GM21786 (cell line): ENCODE measurements around the gene PCYT1B.
"Not testable (repeated sequence)": the region's sequence is repeated elsewhere in the genome, so short reads cannot be mapped to it uniquely, and the experiment has no call there.

Experiments used
- ATAC-seq: cut with Tn5 transposase; IDR thresholded peaks from one replicate; pipeline ENCODE4 v1.9.1; 2021; ENCODE audit not compliant: unreplicated experiment

PCYT1B gene

DNA sequence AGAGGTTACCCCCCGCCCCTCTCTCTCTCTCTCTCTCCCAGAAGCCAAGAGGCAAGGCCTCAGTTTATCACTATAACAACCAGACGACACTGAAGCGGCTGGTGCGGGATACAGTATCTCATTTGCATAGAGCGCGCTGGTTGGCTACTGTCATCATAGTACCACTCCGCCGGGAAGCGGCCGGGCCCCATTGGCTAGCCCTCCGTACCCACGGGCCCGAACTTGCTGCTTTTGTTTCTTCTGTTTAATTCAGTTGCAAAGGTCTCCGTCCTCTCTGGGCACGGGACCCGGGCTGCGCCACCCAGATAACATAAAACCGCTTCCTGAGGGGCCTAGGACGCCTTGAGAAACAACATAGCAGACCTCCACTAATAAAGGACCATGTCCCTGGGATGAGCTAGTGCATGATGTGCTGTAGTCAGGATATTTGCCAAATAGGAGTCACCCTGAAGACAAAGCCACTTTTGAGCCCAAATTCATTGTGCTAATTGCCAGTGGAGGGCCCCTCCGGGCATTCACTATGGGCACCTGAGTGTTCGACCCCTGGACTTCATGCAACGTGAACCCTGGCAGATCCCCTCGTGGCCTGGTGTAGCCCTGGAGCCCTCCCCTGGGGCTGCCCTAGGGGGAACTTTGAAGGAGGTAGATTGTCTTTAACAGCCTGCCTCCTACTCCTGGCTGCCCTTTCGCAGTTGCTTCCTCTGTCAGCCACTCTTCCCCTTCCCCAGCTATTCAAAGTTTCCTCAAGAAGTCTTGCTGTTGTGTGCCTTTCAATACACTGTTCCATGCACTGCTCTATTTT is at the start of gene PCYT1B:
Gene PCYT1B (minus strand): TSS at position 91 of the 802 bp plus-strand sequence. CDS start 242 bp downstream, outside the sequence.
- ATAC-seq: peak; percentile 81

DNA sequence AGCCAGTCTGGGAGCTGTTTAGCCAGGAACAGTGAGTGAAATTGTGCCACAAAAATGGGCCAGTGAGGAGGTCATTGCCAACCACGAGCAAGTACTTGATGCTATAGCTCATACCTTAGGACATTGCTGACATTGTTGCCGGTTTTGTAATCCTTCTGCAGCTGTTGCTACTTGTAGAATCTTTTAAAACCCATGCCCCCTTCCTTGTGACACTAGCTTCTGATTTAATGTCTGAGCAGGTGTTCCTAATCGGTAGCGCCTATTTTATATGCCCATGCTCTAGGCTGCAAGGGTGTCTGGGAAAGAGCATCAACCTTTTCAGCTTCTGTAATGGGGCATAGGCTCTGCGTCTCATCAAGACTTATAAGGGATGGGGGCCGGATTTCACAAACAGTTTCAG is 49.1 kb upstream of the PCYT1B start:
- no peak for ATAC-seq

DNA sequence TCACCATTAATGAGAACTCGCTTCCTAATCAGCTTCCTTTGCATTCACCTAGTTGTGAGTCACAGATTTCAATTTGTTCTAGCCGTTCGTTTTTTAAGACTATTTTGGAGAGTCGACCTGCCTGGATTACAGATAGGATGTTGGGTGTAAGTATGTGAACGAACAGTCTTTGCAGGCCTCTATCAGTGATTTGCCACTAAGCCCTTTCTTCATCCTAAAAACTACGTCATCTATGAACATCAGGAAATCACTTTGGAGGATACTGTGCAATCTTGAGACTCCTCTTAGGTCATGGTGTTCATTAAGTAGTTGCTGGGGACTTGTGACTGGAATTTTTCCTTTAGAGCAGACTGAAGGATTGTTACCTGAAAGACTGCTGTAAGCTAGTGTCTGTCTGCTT is 47.7 kb upstream of the PCYT1B start:
- no peak for ATAC-seq

DNA sequence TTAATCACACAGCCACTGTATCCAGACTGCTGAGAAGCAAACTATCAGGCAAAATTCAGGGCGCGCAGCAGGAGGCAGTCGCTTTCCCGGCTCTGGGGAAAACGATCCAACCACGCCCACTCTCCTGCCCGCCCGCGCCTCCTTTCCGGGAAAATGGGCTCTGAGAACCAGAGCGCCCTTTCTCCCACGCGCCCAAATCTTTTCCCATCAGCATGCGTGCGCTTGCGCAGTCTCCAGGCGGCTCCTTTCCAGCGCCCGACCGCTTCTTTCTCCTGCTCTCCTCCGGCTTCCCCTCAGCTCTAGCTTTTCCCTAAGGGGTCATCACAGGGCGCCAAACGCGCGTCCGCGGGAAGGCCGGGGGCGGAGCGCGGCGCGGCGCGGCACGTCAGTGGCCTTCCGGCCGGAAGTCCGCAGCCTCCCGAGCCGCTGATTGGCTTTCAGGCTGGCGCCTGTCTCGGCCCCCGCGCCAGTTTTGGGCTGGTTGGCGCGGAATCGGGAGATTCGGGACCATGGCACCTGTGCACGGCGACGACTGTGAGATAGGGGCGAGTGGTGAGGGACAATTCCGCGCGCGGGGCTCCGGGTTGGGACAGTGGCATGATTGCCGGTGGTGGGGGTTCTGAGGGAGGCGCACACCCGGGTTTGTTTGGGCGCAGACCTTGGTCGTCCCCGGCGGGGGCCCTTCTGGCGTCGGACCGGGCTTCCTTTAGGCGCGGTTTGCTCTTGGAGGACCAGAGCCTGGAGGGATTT is 46.5 kb upstream of the PCYT1B start, which contains the start of gene POLA1:
Gene POLA1 (plus strand): TSS at position 466 of the 750 bp plus-strand sequence. CDS start 44 bp downstream, at position 510.
- peak; percentile 94 for ATAC-seq

DNA sequence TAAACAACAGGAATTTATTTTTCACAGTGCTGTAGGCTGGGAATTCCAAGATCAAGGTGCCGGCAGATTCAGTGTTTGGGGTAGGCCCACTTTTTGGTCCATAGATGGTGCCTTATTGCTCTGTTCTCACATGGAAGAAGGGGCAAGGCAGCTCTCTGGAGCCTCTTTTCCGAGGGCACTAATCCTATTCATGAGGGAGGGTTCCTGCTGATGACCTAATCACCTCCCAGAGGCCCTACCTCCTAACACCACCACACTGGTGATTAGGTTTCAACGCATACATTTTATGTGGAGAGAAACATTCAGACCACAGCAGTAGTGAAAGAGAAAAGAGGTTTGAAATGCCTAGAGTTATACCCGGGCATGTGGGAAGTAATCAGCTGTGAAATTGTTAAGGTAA is 45.2 kb upstream of the PCYT1B start:
- ATAC-seq: no peak

DNA sequence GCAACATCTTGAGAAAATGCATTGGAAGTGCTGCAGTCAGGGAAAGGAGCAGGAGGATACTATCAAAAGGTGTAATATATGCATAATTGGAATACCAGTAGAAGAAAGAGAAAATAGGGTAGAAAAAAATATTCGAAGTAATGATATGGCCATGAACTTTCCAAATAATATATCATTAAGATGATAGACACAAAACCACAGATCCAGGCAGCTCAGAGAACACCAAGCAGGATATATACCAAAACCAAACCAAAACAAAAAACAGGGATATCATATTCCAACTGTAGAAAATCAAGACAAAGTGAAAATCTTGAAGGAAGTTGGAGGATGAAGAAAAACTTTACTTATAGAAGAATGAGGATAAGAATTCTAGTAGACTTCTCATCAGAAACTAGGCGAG is 36.9 kb upstream of the PCYT1B start:
- ATAC-seq: no peak

DNA sequence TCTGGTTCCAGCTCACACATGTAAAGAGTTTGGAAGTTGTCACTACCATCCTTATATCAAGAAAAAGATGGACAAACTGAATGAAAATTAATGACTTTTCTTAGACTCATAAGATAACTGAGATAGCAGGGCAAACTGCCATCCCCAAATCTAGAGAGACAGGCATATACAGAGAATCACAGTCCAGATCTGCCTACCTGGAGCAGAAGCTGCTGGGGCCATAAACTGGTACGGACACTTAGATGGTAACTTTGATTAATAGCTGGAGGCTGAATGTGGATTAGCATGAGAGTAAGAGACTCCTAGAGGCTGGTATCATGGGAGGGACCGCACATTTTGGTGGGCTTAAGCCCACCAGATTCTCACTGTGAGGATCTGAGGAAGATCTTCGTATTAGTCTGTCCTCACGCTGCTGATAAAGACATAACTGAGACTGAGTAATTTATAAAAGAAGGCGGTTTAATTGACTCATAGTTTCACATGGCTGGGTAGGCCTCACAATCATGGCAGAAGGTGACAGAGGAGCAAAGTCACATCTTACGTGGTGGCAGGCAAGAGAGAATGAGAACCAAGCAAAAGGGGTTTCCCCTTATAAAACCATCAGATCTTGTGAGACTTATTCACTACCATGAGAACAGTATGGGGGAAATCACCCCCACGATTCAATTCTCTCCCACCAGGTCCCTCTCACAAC is 35.7 kb upstream of the PCYT1B start:
- no peak for ATAC-seq

DNA sequence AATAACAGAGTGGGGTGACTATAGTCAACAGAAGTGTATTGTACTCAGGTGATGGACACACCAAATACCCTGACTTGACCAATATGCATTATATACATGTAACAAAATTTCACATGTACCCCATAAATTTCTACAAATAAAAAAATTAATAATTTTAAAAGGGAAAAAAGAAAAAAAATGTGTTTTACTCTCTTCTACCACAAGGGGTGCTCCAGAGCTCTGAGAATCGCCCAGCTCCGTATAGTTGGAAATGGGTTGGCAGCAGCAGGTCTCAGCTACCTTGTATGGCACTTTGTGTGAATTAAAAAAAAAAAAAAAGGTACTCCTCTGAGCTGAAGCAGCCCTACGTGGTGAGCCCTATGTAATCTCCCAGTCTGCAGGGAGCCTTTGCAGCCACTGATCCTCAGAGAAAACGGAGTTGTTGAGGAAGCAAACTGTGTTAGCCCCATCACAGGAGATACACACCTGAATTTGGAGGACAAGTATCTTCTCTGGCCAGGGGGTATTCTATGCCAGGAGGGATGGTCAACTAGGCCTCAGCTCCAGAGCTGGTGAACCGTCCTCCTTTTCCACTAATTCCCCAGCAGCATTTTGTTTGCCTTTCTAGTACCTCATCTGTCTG is 29.4 kb upstream of the PCYT1B start:
- no peak for ATAC-seq

DNA sequence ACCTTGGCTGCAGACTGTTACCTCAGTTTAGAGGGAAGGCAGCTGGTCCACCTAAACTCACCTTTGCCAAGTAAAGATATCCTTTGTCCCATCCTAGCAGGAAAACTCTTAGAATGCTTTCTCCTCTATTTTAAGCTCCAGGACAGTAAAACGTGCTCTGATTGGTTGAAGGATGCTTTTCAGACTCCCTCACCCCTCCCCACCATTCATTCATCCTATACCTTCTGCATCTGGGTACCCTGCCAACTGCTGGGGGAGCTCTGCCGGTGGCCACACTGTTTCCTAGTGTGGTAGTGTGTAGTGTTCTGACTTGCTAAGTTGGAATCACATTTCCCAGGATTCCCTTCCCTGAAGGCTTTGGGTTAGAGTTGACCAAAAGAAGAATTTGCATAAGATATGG is 26.3 kb upstream of the PCYT1B start:
- no peak for ATAC-seq

DNA sequence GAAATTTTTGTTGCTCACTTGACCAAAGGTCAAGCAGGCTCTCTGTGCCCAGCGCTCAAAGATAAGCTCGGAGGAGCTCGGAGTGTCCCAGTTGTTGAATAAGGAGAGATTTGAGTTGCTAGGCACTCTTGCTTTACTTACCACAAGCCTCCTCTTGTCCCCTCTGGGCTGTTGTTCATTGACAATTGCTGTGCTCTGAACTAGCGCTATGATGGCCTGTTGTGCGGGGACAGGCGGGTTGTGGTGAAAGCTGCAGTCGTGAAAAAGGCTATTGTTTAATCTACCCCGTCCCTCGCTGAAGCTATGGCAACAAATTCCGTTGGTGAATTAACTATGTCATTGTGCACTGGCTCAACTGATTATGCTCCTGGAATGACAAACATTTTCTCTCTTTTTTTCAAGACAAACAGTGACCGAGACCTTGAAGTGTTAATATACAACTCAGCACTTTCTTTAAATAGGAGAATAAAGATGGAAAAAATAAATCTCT is 25.6 kb upstream of the PCYT1B start:
- no peak for ATAC-seq

DNA sequence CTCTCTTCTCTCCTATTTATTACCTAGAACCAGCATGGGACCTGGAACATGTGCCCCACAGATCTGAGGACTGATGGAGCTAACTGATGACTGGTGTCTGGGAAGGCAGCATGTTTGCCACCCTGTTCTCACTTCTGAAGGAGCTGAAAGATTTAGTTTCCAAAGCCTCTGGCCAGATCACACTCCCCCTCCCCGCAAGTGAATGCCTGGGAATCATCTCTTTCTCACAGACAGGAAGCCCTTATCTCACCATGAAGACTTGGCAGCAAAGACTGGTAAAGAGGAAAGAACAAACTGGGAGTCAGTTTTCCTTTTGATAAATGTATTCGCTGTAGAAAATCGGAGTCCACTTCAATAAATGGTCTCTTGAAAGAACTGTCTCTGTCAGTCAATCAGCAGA is 21.0 kb upstream of the PCYT1B start:
- no peak for ATAC-seq

DNA sequence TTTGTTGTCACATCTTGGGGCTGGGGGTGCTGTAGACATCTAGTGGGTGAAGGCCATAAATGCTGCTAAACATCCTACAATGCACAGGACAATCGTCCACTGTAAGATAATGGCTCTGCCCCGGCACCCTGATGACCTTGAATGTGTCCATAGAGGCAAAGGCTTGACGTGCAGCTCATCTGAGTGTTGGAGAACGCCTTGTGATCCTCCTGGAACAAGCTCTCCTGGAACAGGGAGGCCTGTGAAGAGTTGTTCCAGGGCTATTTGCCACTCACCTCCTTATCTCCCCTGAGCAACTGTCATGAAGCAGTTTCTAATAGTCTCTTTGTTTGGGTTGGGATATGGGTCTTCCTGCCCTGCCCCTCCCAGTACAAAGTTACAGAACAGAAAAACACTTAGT is 15.2 kb upstream of the PCYT1B start:
- ATAC-seq: no peak

DNA sequence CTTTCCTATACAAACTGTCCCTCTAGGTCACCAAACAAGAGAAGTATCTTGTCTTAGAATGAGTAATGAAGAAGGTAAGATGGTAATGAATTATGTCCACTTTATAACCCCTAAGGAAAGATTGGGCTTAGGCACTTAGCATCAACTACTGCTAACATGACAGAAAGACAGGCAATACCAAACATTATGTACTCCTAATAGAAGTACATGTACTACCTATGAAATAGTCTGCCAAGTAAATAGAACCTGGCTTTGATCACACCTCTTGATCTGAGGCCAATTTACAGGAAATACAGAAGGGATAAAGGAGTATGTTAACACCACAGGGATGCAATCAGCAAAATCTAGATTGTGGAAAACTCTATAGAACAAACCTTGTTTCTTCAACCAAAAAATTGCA is 14.1 kb upstream of the PCYT1B start:
- no peak for ATAC-seq

DNA sequence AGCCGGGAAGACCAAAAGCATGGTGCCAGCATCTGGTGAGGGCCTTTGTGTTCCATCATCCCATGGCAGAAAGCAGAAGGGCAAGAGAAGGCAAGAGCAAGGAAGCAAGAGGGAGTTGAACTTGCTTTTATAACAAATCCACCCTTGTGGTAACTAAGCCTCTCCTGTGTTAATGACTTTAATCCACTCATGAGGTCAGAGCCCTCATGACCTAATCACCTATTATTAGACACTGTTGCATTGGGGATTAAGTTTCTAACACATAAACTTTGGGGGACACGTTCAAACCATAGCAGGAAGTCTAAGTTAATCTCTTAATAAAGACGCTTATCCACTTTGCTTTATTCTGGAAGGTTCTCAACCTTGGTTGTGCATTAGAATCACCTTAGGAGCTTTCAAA is 12.5 kb upstream of the PCYT1B start:
- ATAC-seq: no peak

DNA sequence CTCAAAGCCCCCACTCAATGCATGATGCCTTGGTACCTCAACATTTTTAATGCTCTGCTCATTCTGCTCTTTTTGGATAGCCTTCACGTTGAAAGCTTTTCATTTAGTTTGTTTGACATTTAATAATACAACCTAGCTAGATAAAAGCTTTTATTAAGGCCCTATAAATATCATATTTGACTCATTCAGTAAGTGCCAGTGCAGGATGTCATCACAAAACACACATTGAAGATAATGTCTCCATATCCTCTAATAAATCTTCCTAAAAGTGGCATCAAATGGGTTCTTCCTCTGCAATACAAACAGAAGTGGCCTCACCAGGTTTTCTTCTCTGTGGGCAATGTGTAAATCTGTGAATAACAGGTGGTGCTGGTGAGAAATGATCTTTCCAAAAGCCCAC is 12.0 kb upstream of the PCYT1B start:
- ATAC-seq: no peak

DNA sequence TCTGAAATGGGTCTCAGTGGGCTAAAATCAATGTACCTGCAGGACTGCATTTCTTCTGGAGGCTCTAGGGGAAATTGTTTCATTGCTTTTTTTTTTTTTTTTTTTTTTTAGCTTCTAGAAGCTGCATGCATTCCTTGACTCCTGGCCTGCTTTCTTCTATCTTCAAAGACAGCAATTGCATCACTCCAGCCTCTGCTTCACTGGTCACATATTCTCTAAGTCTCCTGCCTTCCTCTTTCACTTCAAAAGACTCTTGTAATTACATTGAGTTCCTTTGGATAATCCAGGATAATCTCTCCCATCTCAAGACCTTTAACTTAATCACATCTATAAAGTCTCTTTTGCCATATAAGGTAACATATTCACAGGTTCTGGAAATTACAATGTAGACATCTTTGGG is 11.3 kb upstream of the PCYT1B start:
- no peak for ATAC-seq

DNA sequence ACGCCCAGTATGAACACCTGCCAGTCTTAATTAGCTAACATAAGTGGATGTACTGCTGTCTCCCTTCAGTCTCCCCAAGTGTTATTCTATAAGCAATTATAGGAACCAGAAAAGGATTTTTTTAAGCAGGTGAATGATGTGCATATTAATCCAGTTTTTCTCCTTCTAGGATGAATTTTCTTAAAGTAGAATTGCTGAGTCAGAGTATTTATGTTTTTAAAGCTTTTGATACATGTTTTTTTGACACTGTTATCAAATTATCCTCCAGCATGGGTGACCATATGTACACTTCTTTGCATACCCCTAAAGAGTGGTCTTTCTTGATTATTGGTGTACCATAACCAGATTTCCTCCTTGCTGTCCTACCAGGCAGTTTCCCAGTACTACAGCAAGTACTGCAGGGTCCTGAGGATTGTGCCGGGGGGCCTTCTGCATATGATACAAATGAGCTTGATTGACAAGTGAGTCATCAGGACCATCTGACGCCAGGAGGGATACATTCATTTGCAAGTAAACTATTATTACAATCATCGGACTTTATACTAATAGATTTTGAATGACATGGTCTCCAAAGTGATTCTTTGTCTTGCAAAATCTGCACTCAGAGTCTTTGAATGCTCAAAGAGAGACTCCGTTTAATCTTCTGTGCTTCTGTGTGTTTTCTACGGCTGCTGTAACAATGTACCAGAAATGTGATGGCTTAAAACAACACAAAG is 10.7 kb upstream of the PCYT1B start:
- ATAC-seq: no peak

DNA sequence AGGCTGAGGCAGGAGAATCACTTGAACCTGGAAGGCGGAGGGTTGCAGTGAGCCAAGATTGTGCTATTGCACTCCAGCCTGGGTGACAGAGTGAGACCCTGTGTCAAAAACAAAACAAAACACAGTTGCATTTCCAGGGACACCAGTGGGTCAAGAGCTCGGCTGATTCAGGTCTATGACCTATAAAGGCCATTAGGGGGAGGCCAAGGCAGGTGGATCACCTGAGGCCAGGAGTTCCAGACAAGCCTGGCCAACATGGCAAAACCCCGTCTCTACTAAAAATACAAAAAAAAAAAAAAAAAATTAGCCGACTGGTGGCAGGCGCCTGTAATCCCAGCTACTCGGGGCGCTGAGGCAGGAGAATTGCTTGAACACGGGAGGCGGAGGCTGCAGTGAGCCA is 8.5 kb upstream of the PCYT1B start:
- not testable (repeated sequence) for ATAC-seq

DNA sequence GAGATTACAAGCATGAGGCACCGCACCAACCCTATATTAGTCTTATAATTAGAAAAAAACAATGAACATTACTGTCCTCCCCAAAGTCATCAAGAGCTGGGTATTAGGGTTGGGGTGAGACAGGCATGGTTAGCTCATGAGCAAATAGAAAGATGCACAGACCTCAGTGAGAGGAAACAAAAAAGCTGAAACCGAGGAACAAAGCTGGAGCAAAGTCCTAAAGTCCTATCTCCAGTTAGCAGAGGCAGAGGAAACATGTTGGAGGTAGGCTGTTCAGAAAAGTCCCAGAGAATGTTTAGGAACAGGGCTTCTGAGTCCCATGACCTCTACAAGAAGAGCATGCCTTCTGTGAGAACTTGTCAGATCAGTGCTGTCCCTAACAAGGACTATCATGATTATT is 4.6 kb upstream of the PCYT1B start:
- no peak for ATAC-seq

DNA sequence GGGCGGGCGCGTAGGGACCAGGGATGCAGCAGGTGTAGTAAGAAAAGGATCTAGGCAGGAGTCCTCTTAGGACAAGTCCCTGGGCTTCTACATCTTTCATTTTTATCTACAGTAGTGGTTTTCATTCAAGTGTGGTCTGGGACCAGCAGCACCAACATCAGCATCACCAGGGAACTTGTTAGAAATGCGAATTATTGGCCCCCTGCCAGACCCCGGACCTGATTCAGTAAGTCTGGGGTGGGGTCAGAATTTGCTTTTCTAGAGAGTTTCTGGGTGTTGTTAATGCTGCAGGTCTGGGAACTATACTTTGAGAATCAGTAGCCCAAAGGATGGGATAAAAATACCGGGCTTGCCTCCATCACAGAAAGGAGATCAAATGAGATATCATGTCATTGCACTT is 1.3 kb upstream of the PCYT1B start:
- ATAC-seq: no peak
